Measurements from ENCODE around the gene STIM1. TPM values are rescaled to one million over a fixed set of nuclear protein-coding genes. Genes with fewer than 3 reads are reported as not detected.
"Not testable (repeated sequence)": the region's sequence is repeated elsewhere in the genome, so short reads cannot be mapped to it uniquely, and the experiment has no call there.

STIM1 gene
- total RNA-seq, 2 experiments from 2014 or later = 62.9 to 68.5 TPM

DNA sequence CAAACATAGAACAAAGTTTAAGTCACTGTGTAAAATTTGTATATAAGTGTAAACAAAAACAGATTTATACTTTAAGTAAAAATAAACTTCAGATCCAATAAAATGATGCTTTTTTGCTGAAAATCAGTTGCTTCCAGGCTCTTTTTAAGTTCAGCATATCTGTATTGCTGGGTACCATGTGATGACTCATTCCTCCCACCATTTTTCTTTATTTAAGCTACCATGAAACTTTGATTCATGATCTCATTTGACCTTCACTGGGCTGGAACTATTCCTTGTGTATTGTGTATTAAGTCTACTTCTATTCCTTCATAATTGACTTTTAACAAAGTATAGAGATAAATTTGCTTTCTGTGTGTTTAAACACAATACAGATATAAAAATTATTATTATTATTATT is 192.9 kb downstream of the STIM1 start:
- H3K36me3 Mint-ChIP-seq (ENCODE audit: low read depth) = peaks cover 9% of the 10 kb centered on the region
- DNase-seq = no peak
- CTCF ChIA-PET = no interaction called here
- H3K4me1 Mint-ChIP-seq (ENCODE audit: low read depth) = peaks cover 20% of the 10 kb centered on the region
- peaks cover 2% of the 10 kb centered on the region for H3K9me3 Mint-ChIP-seq
- H3K27me3 Mint-ChIP-seq (ENCODE audit: low read depth) = no peaks in the 10 kb centered on the region
- H3K4me3 Mint-ChIP-seq = no peak overlapping the region
- H3K27ac Mint-ChIP-seq = no peak overlapping the region
- intact Hi-C loops (cut with micrococcal nuclease) = no loop called here

DNA sequence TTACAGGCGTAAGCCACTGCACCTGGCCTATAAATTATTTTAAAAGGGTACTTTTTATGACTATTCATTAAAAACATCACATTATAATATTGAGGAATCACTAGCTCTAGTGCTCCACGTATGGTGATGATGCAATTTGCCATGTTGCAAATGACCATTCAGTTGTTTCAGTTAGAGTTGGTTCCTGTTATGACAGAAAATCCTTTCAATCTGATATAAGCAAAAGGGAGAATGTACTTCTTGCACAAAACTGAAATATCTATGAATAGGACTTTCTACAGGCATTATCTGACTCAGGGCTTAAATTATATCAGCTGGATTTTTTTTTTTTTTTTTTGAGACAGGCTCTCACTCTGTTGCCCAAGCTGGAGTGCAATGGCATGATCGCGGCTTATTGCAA is 193.5 kb downstream of the STIM1 start:
- intact Hi-C loops (cut with micrococcal nuclease) = no loop called here
- H3K4me1 Mint-ChIP-seq (ENCODE audit: low read depth) = peaks cover 18% of the 10 kb centered on the region
- DNase-seq = no peak
- peaks cover 9% of the 10 kb centered on the region for H3K36me3 Mint-ChIP-seq (ENCODE audit: low read depth)
- CTCF ChIA-PET = interaction anchor here (1.2 kb wide), 1 partner anchor 194 kb away, joined by 3 read pairs; the partner anchor contains the start of gene STIM1
- H3K4me3 Mint-ChIP-seq = no peak overlapping the region
- peaks cover 2% of the 10 kb centered on the region for H3K9me3 Mint-ChIP-seq
- H3K27ac Mint-ChIP-seq = no peak overlapping the region
- H3K27me3 Mint-ChIP-seq (ENCODE audit: low read depth) = no peaks in the 10 kb centered on the region

DNA sequence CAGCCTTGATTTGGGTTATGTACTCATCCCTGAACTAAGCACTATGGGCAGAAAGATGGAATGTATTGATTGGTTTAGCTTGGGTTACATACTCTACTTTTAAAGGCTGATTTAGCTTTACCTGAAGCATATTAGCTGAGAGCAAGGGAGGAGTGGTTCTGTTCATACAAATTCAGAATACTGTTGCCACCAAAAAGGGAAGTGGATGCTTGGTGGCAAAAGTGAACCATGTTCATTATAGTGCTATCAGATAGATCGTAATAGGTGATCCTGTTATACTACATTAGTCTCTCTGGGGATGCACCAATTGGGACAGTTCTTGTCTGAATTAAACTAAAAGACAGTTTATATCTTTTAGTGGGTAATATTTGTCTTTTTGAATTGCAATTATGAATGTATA is 194.7 kb downstream of the STIM1 start:
- Mint-ChIP-seq H3K27ac (no peak overlapping the region), H3K4me3 (no peak overlapping the region), H3K9me3 (peaks cover 2% of the 10 kb centered on the region), H3K36me3 (ENCODE audit: low read depth) (peaks cover 9% of the 10 kb centered on the region), H3K4me1 (ENCODE audit: low read depth) (peaks cover 15% of the 10 kb centered on the region), H3K27me3 (ENCODE audit: low read depth) (no peaks in the 10 kb centered on the region)
- no peak for DNase-seq
- CTCF ChIA-PET = interaction anchor here (1.2 kb wide), 1 partner anchor 195 kb away, joined by 3 read pairs; the partner anchor contains the start of gene STIM1
- intact Hi-C loops (cut with micrococcal nuclease) = no loop called here

DNA sequence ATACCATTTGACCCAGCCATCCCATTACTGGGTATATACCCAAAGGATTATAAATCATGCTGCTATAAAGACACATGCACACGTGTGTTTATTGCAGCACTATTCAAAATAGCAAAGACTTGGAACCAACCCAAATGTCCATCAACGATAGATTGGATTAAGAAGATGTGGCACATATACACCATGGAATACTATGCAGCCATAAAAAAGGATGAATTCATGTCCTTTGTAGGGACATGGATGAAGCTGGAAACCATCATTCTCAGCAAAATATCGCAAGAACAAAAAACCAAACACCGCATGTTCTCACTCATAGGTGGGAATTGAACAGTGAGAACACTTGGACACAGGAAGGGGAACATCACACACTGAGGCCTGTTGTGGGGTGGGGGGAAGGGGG is 197.7 kb downstream of the STIM1 start:
- intact Hi-C loops (cut with micrococcal nuclease); DNase-seq; H3K27me3 Mint-ChIP-seq (ENCODE audit: low read depth); H3K36me3 Mint-ChIP-seq (ENCODE audit: low read depth); H3K4me3 Mint-ChIP-seq; H3K9me3 Mint-ChIP-seq; H3K27ac Mint-ChIP-seq: not testable (repeated sequence)
- CTCF ChIA-PET = interaction anchor here (0.7 kb wide), 1 partner anchor 174 kb away, joined by 3 read pairs; no protein-coding TSS in a partner anchor
- H3K4me1 Mint-ChIP-seq (ENCODE audit: low read depth) = peaks cover 23% of the 10 kb centered on the region

DNA sequence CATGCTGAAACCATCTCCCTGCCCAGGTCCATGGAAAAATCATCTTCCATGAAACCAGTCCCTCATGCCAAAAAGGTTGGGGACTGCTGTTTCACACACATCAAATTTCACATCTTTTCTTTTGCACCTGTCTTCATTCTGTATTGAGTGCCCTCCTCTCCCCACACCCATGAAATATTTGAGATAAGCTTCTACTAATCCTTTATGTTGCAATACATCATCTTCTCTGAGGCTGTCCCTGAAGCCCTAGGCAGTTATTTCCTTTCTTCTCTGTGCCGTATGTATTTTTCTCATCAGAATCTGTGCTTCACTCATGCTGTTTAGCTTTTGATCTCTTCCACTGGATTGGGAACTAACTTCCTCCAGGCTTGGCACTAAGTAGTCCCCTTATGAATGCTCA is 199.2 kb downstream of the STIM1 start:
- CTCF ChIA-PET = interaction anchor here (0.6 to 1.3 kb wide), 3 partner anchors 10 to 228 kb away, joined by 3 to 4 read pairs (median 3); partner anchors contain the start of gene STIM1
- no peak for DNase-seq
- intact Hi-C loops (cut with micrococcal nuclease) = no loop called here
- Mint-ChIP-seq H3K4me1 (ENCODE audit: low read depth) (peaks cover 24% of the 10 kb centered on the region), H3K36me3 (ENCODE audit: low read depth) (peaks cover 11% of the 10 kb centered on the region), H3K27me3 (ENCODE audit: low read depth) (no peaks in the 10 kb centered on the region), H3K27ac (peak overlapping the region; percentile 2), H3K4me3 (no peak overlapping the region), H3K9me3 (peaks cover 2% of the 10 kb centered on the region)

DNA sequence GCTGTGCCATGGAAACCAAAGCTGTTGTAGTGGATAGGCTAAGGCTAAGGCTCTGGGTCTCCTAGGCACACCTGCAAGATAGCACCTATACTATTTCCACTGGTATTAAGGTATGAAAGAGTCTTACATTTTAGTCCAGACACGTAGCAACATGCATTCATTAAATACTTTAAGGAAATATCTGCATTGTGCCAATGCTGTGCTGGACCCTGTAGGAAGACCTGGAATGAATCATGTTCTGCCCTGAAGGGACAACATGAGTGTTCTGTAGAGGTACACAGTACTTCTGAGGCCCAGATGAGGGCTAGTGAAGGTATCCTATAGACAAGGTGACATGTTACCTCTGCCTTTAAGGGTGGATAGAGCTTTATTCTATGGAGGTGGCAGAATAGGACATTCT is 204.0 kb downstream of the STIM1 start:
- intact Hi-C loops (cut with micrococcal nuclease) = loop anchor here (2.0 kb wide), 1 partner anchor 33 kb away; no protein-coding TSS in a partner anchor
- H3K27ac Mint-ChIP-seq = no peak overlapping the region
- H3K9me3 Mint-ChIP-seq = no peaks in the 10 kb centered on the region

DNA sequence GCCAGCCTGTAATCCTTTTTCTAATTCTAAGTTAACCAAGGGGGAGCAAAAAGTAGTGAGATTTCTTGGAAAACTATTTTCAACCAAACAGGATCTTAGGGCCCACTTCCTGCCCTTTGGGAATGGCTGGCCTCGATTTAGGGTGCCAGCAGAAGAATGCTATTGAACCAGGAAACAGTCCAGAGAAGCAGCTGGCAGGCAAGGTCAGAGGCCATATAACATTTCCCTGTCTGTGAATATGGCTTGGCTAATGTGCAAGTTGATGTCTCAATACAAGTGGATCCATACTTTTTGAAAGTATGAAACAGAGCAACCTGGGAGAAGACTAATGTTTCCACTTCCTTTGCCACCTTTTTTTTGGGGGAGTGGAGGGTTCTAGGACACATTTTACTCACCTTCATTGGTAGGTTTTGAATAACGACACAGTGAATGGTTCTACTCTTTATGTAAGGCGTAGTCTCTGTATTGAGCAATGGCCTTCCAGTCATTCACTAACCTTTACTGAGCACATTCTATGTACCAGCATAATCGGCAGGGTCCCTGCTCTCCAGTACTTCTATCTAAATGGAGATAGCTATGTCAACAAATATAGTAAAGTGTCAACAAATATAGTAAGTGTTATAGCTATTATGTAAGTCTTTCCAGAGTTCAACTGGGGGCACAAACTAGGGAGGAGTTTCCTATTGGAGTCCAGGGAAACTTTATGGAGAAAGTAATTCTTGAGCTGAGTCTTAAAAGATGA is 204.9 kb downstream of the STIM1 start:
- H3K36me3 Mint-ChIP-seq (ENCODE audit: low read depth) = peaks cover 14% of the 10 kb centered on the region
- H3K4me1 Mint-ChIP-seq (ENCODE audit: low read depth) = peaks cover 42% of the 10 kb centered on the region
- DNase-seq = no peak
- no peaks in the 10 kb centered on the region for H3K27me3 Mint-ChIP-seq (ENCODE audit: low read depth)
- CTCF ChIA-PET = interaction anchor here (0.6 to 3.6 kb wide), 7 partner anchors 12 to 211 kb away, joined by 3 to 25 read pairs (median 4); partner anchors contain the start of gene STIM1
- intact Hi-C loops (cut with micrococcal nuclease) = no loop called here
- H3K4me3 Mint-ChIP-seq = no peak overlapping the region
- H3K9me3 Mint-ChIP-seq = no peaks in the 10 kb centered on the region
- H3K27ac Mint-ChIP-seq = no peak overlapping the region

More for the DNA sequence above, 204.0 kb downstream of the STIM1 start:
- peaks cover 32% of the 10 kb centered on the region for H3K4me1 Mint-ChIP-seq (ENCODE audit: low read depth)
- H3K36me3 Mint-ChIP-seq (ENCODE audit: low read depth) = peaks cover 13% of the 10 kb centered on the region
- CTCF ChIA-PET = interaction anchor here (1.4 to 4.8 kb wide), 5 partner anchors 7 to 210 kb away, joined by 5 to 26 read pairs (median 14); partner anchors contain the start of gene STIM1
- no peak overlapping the region for H3K4me3 Mint-ChIP-seq
- H3K27me3 Mint-ChIP-seq (ENCODE audit: low read depth) = no peaks in the 10 kb centered on the region
- no peak for DNase-seq

DNA sequence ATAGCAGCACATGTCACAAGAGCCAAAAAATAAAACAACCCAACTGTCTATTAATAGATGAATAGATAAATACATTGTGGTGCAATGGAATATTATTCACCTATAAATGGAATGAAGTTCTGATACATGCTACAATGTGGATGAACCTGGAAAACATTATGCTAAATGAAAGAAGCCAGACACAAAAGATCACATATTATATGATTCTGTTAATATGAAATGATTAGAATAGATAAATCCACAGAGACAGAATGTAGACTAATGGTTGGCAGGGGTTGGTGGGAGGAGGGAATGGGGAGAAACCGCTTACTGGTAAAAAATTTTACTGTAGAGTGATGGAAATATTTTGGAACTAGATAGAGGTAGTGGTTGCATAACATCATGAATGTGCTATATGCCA is 206.2 kb downstream of the STIM1 start:
- Mint-ChIP-seq H3K4me3 (no peak overlapping the region), H3K27ac (no peak overlapping the region), H3K27me3 (ENCODE audit: low read depth) (no peaks in the 10 kb centered on the region), H3K4me1 (ENCODE audit: low read depth) (peaks cover 53% of the 10 kb centered on the region), H3K9me3 (no peaks in the 10 kb centered on the region), H3K36me3 (ENCODE audit: low read depth) (peaks cover 15% of the 10 kb centered on the region)
- CTCF ChIA-PET = interaction anchor here (1.2 to 1.6 kb wide), 2 partner anchors 207 to 212 kb away, joined by 3 to 13 read pairs; partner anchors contain the start of gene STIM1
- DNase-seq = no peak
- intact Hi-C loops (cut with micrococcal nuclease) = no loop called here

DNA sequence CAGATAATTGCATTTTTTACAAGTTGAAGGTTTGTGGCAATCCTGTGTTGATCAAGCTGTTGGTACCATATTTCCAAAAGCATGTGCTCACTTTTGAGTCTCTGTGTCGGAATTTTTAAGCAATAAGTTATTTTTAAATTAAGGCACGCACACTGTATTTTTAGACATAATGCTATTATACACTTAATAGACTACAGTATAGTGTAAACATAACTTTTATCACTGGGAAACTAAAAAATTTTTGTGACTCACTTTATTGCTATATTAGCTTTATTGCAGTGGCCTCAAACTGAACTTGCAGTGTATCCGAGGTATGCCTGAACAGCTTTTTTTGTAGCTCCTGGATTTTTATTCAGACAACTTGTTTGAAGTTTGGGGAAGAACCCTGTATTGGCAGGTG is 207.9 kb downstream of the STIM1 start:
- no peak overlapping the region for H3K27ac Mint-ChIP-seq
- no peaks in the 10 kb centered on the region for H3K9me3 Mint-ChIP-seq
- H3K4me3 Mint-ChIP-seq = no peak overlapping the region
- intact Hi-C loops (cut with micrococcal nuclease) = no loop called here
- peaks cover 16% of the 10 kb centered on the region for H3K36me3 Mint-ChIP-seq (ENCODE audit: low read depth)
- DNase-seq = no peak
- no peaks in the 10 kb centered on the region for H3K27me3 Mint-ChIP-seq (ENCODE audit: low read depth)
- H3K4me1 Mint-ChIP-seq (ENCODE audit: low read depth) = peaks cover 53% of the 10 kb centered on the region
- CTCF ChIA-PET = interaction anchor here (2.2 to 13.5 kb wide), 2 partner anchors 10 to 215 kb away, joined by 11 to 573 read pairs; partner anchors contain the start of genes RHOG and STIM1

DNA sequence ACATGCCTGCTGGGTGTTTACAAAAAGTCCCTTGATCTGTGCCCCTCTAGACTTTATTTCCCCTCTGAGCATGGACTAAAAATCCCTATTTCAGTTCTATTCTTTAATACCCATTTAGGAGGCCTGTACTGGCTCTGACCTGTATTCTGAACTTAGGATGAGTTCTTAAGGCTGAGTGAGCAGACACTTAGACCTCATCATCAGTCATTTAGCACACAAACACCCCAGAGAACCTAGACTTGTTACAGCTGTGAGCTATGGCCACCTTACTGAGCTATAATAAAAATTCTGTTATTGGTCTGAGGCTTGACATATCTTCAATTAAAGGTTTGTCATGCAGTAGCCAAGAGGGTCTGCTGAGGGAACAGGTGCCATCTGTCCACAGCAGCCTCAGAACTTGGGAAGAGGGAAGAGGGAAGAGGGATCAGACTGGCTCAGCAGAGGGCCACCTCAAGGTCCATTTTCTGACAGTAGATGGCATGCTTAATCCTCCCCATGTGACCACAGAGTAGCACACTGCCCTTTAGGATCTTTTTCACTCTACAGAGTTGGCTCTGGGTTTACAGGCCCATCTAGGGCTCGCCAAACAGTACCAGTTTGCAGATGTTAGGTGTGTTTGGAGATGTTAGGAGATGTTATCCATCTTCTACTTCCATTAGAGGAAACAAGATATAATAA is 209.0 kb downstream of the STIM1 start:
- Mint-ChIP-seq H3K4me3 (no peak overlapping the region), H3K27ac (peak overlapping the region; percentile 52), H3K27me3 (ENCODE audit: low read depth) (no peaks in the 10 kb centered on the region), H3K36me3 (ENCODE audit: low read depth) (peaks cover 14% of the 10 kb centered on the region), H3K9me3 (no peaks in the 10 kb centered on the region), H3K4me1 (ENCODE audit: low read depth) (peaks cover 59% of the 10 kb centered on the region)
- CTCF ChIA-PET = interaction anchor here (0.7 to 13.5 kb wide), 8 partner anchors 9 to 255 kb away, joined by 3 to 573 read pairs (median 3); partner anchors contain the start of genes RHOG and STIM1
- intact Hi-C loops (cut with micrococcal nuclease) = no loop called here
- DNase-seq = no peak

DNA sequence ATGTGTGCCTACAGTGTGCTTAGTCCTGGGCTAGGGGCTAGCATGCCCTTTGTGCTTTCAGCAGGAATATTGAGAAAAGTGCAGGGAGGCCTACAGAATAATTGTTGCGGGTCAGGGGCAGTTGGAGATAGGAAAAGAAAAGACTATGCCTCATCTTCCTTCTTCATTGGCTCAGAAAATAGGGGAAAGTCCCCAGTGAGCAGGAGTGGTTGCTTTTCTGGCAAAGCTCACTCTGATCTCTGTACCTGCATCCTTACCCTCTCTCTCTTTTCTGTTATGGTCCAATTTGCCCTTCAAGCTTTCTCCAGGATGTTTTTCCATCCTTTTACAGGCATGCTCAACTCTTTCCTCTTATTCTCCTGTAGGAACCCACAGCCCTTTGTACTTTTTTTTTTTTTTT is 209.6 kb downstream of the STIM1 start:
- Mint-ChIP-seq H3K9me3 (no peaks in the 10 kb centered on the region), H3K4me3 (no peak overlapping the region), H3K27ac (peak overlapping the region; percentile 1), H3K4me1 (ENCODE audit: low read depth) (peaks cover 65% of the 10 kb centered on the region), H3K36me3 (ENCODE audit: low read depth) (peaks cover 10% of the 10 kb centered on the region), H3K27me3 (ENCODE audit: low read depth) (no peaks in the 10 kb centered on the region)
- DNase-seq = peak; percentile 37
- CTCF ChIA-PET = interaction anchor here (0.6 to 13.5 kb wide), 7 partner anchors 10 to 256 kb away, joined by 3 to 573 read pairs (median 3); partner anchors contain the start of genes RHOG and STIM1
- intact Hi-C loops (cut with micrococcal nuclease) = no loop called here

Data from activated naive CD4-positive, alpha-beta T cell treated with anti-CD3 and anti-CD28 coated beads for 36 hours (primary cell).